ENCODE results near the gene KDM4F. TPM values are rescaled to one million over a fixed set of nuclear protein-coding genes. Genes with fewer than 3 reads are reported as not detected.

The KDM4F gene
- total RNA-seq, 4 donors from 2014 or later: not detected

- no peak for TF ChIP-seq CTCF (IDR thresholded peaks at IDR 0.05; ENCODE audit: low read depth)
These were observed 20.9 kb upstream of the KDM4F start for GRCh38 chr11:95028357-95028756.

- TF ChIP-seq CTCF (IDR thresholded peaks at IDR 0.05; ENCODE audit: low read depth): no peak
These were observed 16.2 kb upstream of the KDM4F start for GRCh38 chr11:95033051-95033450.

DNA sequence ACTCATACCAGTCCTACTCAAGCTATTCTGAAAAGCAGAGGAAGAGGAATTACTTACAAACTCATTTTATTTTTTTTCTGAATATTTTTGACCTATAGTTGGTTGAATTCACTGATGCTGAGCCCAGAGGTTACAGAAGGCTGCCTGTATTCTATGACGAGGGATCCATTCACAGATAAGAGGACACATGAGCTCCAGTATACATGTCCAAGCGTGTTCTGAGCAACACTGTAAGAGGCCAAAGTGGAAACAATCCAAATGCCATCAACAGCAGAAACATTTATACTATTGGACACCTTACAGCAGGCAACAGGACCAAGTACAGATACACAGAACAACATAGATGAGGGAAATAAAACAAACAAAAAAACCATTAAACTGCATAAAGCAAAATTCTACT is 13.9 kb upstream of the KDM4F start:
- TF ChIP-seq CTCF (IDR thresholded peaks at IDR 0.05; ENCODE audit: low read depth): no peak

- TF ChIP-seq CTCF (IDR thresholded peaks at IDR 0.05; ENCODE audit: low read depth): no peak
These were observed 7.0 kb upstream of the KDM4F start for GRCh38 chr11:95042239-95042638.

- TF ChIP-seq CTCF (IDR thresholded peaks at IDR 0.05; ENCODE audit: low read depth): no peak
These were observed 6.3 kb upstream of the KDM4F start for GRCh38 chr11:95042906-95043305.

DNA sequence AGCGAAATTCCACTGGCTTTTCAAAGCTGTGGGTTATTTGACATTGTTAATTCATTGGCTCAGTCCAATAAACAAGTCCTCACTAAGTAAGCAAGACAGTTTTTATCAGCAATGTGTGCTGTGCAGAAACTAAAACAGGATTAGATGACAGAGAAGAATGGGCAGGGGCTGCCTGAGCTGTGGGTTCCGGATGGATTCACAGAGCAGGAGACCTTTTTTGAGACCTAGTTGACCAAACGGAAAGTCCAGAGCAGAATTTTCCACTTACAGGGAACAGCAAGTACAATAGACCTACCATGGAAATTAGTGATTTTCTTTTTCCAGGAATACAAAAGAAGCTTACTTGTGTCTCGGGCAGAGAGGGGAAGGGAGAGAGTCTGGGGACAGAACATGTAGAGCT is 5.2 kb upstream of the KDM4F start:
- TF ChIP-seq CTCF (IDR thresholded peaks at IDR 0.05; ENCODE audit: low read depth): no peak

DNA sequence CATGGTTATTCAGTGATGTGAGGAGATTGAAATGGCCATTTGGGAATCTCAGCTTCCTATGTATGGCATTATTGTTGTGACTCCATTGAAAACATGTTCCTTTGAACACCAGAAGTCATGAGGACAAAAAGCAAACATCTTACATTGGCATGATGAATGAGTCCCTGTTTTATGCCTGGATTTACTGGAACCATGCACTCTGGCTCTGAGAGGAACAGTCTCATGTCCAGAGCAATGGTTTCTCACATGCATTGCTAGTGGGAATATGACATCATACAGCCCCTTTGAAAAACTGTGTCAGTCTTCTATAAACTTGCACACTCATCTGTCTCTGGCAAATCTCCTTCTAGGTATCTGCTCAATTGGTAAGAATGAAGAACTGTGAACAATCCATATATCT is 3.4 kb upstream of the KDM4F start:
- no peak for TF ChIP-seq CTCF (IDR thresholded peaks at IDR 0.05; ENCODE audit: low read depth)

Measured in subcutaneous adipose tissue (tissue), 4 donors.